ENCODE results near the gene CLRN1.

- TF ChIP-seq CTCF (IDR thresholded peaks at IDR 0.05) (no peak), EP300 (IDR thresholded peaks at IDR 0.05) (no peak), POLR2A (IDR thresholded peaks at IDR 0.05) (no peak)
Measured at GRCh38 chr3:150928234-150928633, 44.3 kb downstream of the CLRN1 start.
